B cell (primary cell): ENCODE results near the gene TRIM46. TPM values are rescaled to one million over a fixed set of nuclear protein-coding genes. Genes with fewer than 3 reads are reported as not detected.
"Not testable (repeated sequence)": the region's sequence is repeated elsewhere in the genome, so short reads cannot be mapped to it uniquely, and the experiment has no call there.

ENCODE experiments used
- ATAC-seq: fragments of 200-7000 bp; cut with Tn5 transposase; one replicate; pipeline ENCODE4 v1.10.0; 2021; ENCODE audit warnings: low read depth, mild to moderate bottlenecking, moderate number of reproducible peaks, moderate library complexity
- CTCF ChIA-PET: fragments of 350-600 bp; sonication (Branson Sonifier 250); formaldehyde crosslinking; loops from one replicate; lab custom pipeline; 2021; ENCODE audit warnings: antibody characterized with exemption, inconsistent platforms; lab: Charles Lee
- POLR2A ChIA-PET: fragments of 350-600 bp; sonication (Branson Sonifier 250); formaldehyde crosslinking; loops from one replicate; lab custom pipeline; 2021; ENCODE audit warnings: antibody characterized with exemption; lab: Charles Lee
- DNase-seq: peaks from one replicate; pipeline ENCODE4 v3.0.0; 2013
- H2AFZ ChIP-seq: 2 replicates; pipeline ENCODE4 v1.6.1; 2012; ENCODE audit warnings: mild to moderate bottlenecking, low read depth, low read length; ENCODE audit not compliant: insufficient read depth, poor library complexity, severe bottlenecking
- H3K27ac ChIP-seq, 2 donors: 1 replicate in 1 of 2; 2 replicates in 1 of 2; pipeline ENCODE4 v1.5.1; 2012 to 2013; ENCODE audit warnings: low read length in 2 of 2, mild to moderate bottlenecking in 2 of 2, moderate library complexity in 1 of 2
- H3K27me3 ChIP-seq, 4 experiments: fragments of 200-600 bp in 1 of 4; sonication (generic) in 1 of 4; replicated peaks in 1 of 4; 1 replicate in 2 of 4; 2 replicates in 2 of 4; pipeline versions ENCODE4 v1.6.1 to v1.7.0; 2013 to 2016; ENCODE audit warnings: low read length in 3 of 4, mild to moderate bottlenecking in 2 of 4, mixed read lengths in 1 of 4, moderate library complexity in 1 of 4; ENCODE audit not compliant: insufficient read depth in 4 of 4, control insufficient read depth in 3 of 4; ENCODE audit errors: control extremely low read depth in 1 of 4
- H3K36me3 ChIP-seq, 2 experiments: replicated peaks in 1 of 2; 1 replicate in 1 of 2; 2 replicates in 1 of 2; pipeline versions ENCODE4 v1.6.1 to v1.7.1; 2013; ENCODE audit warnings: low read length in 1 of 2; ENCODE audit not compliant: insufficient read depth in 2 of 2, control insufficient read depth in 1 of 2; ENCODE audit errors: control extremely low read depth in 1 of 2, extremely low read depth in 1 of 2
- H3K4me1 ChIP-seq, 2 donors: fragments of 200-600 bp in 1 of 2; sonication (generic) in 1 of 2; 1 replicate in 1 of 2; 2 replicates in 1 of 2; pipeline versions ENCODE4 v1.5.1 to v1.6.1; 2013 to 2017; ENCODE audit warnings: low read length in 2 of 2; ENCODE audit not compliant: control insufficient read depth in 2 of 2, insufficient read depth in 2 of 2
- H3K4me2 ChIP-seq: replicated peaks from 2 replicates; pipeline ENCODE3; 2012; ENCODE audit warnings: mild to moderate bottlenecking, low read depth, low read length; ENCODE audit not compliant: poor library complexity, severe bottlenecking
- H3K4me3 ChIP-seq, 5 experiments: fragments of 200-600 bp in 1 of 5; sonication (generic) in 1 of 5; 1 replicate in 3 of 5; 2 replicates in 2 of 5; pipeline versions ENCODE4 v1.5.1 to v1.7.0; 2011 to 2016; ENCODE audit warnings: low read length in 4 of 5, mild to moderate bottlenecking in 4 of 5, low read depth in 2 of 5, control low read depth in 1 of 5, moderate library complexity in 1 of 5; ENCODE audit not compliant: insufficient read depth in 1 of 5; ENCODE audit errors: control extremely low read depth in 1 of 5, extremely low read depth in 1 of 5
- H3K79me2 ChIP-seq: fragments of 200-600 bp; sonication (generic); one replicate; pipeline ENCODE4 v1.6.0; 2016; ENCODE audit warnings: low read length; ENCODE audit not compliant: control insufficient read depth, insufficient read depth
- H3K9ac ChIP-seq: fragments of 200-600 bp; sonication (generic); 2 replicates; pipeline ENCODE4 v1.6.1; 2017; ENCODE audit warnings: mild to moderate bottlenecking, low read length, moderate library complexity
- H3K9me3 ChIP-seq, 3 donors: one replicate each; pipeline versions ENCODE4 v1.6.1 to v1.7.1; 2013; ENCODE audit warnings: low read length in 2 of 3; ENCODE audit not compliant: control insufficient read depth in 2 of 3, insufficient read depth in 1 of 3; ENCODE audit errors: control extremely low read depth in 1 of 3
- H4K20me1 ChIP-seq: 2 replicates; pipeline ENCODE4 v1.6.0; 2012; ENCODE audit warnings: mild to moderate bottlenecking, low read length; ENCODE audit not compliant: insufficient read depth, control insufficient read depth, poor library complexity, severe bottlenecking
- H3K27ac Mint-ChIP-seq: one replicate; pipeline ENCODE4 v1.8.0; 2021; ENCODE audit warnings: mixed read lengths
- H3K27me3 Mint-ChIP-seq: one replicate; pipeline ENCODE4 v1.8.0; 2021; ENCODE audit warnings: mixed read lengths
- H3K4me1 Mint-ChIP-seq: one replicate; pipeline ENCODE4 v1.8.0; 2021; ENCODE audit warnings: mixed read lengths
- H3K4me3 Mint-ChIP-seq: one replicate; pipeline ENCODE4 v1.8.0; 2021; ENCODE audit warnings: mixed read lengths
- H3K9me3 Mint-ChIP-seq: one replicate; pipeline ENCODE4 v1.8.0; 2022; ENCODE audit warnings: mixed read lengths; ENCODE audit not compliant: insufficient read depth
- CTCF ChIP-seq: fragments of 200-600 bp; IDR thresholded peaks from one replicate; pipeline ENCODE4 v1.8.0; 2022; ENCODE audit warnings: antibody characterized with exemption, mild to moderate bottlenecking
- EZH2 ChIP-seq: IDR thresholded peaks from 2 replicates; pipeline ENCODE4 v1.6.1; 2012; ENCODE audit warnings: borderline replicate concordance, low read depth, mild to moderate bottlenecking, moderate library complexity, low read length; ENCODE audit not compliant: insufficient read depth, poor library complexity, severe bottlenecking
- WGBS: methylation state at CpG from one replicate; pipeline ENCODE4 v1.1.5; 2013; ENCODE audit warnings: missing lambda C conversion rate; ENCODE audit not compliant: insufficient coverage; 5-methylcytosine and 5-hydroxymethylcytosine counted together
- intact Hi-C: fragments of 100-400 bp; cut with micrococcal nuclease; formaldehyde crosslinking; loops from one replicate; pipeline ENCODE4 v1.10.0; 2022
- polyA plus RNA-seq: library from polyadenylated mRNA; depleted of rRNA; stranded (reverse); fragments of >200 nt; gene quantifications from 2 replicates; pipeline ENCODE4 v1.2.3, GENCODE V29; 2012
- total RNA-seq, 2 donors: library from RNA; stranded (reverse); fragments of 120-200 nt in 1 of 2; gene quantifications; 1 replicate in 1 of 2; 2 replicates in 1 of 2; pipeline versions ENCODE4 v1.2.3 to v1.2.4, GENCODE V29; 2013 to 2022

TRIM46 gene
- total and polyA plus RNA-seq, 2 donors (not counting 1 experiment from before 2014, with no cell fraction given), result 2.6 to 3.4 TPM

GRCh38 chr1:155220211-155220965, 46.7 kb downstream of the TRIM46 start:
- ChIA-PET CTCF (interaction anchor here (1.6 kb wide), 1 partner anchor 13 kb away, joined by 7 read pairs; the partner anchor contains the start of gene THBS3), POLR2A (interaction anchor here (0.8 to 1.3 kb wide), 2 partner anchors 11 to 13 kb away, joined by 3 to 6 read pairs; no protein-coding TSS in a partner anchor)
- H3K27me3 Mint-ChIP-seq, H3K4me2 ChIP-seq, H4K20me1 ChIP-seq, H3K9me3 ChIP-seq, H3K4me3 Mint-ChIP-seq, H3K27ac Mint-ChIP-seq, H3K36me3 ChIP-seq, H3K27me3 ChIP-seq, H3K4me3 ChIP-seq, H3K27ac ChIP-seq, H2AFZ ChIP-seq, H3K9me3 Mint-ChIP-seq, DNase-seq, ATAC-seq, H3K9ac ChIP-seq, H3K79me2 ChIP-seq, intact Hi-C loops: not testable (repeated sequence)
- peaks cover 27% of the 10 kb centered on the region for H3K4me1 Mint-ChIP-seq
- WGBS, result 95% methylated on average over 3 of the region's 10 CpGs
- H3K4me1 ChIP-seq, result peaks cover 30 to 37% of the 10 kb centered on the region in 2 donors

GRCh38 chr1:155223047-155223446, 49.4 kb downstream of the TRIM46 start:
- CTCF ChIA-PET, result interaction anchor here (1.0 to 6.9 kb wide), 7 partner anchors 15 to 54 kb away, joined by 4 to 189 read pairs (median 10); partner anchors contain the start of genes KRTCAP2, MTX1, THBS3 and TRIM46
- 0% methylated on average over 4 of the region's 7 CpGs for WGBS

GRCh38 chr1:155225404-155225759, 51.7 kb downstream of the TRIM46 start:
- H4K20me1 ChIP-seq, H3K36me3 ChIP-seq, H3K9me3 Mint-ChIP-seq, ATAC-seq, H3K9ac ChIP-seq, H3K4me3 Mint-ChIP-seq, H3K9me3 ChIP-seq, H3K4me3 ChIP-seq, H3K27me3 ChIP-seq, H2AFZ ChIP-seq, DNase-seq, H3K79me2 ChIP-seq, H3K27me3 Mint-ChIP-seq: not testable (repeated sequence)
- peak overlapping the region; percentile 94 for H3K4me2 ChIP-seq
- intact Hi-C loops, result loop anchor here (5.0 kb wide), 1 partner anchor 33 kb away; no protein-coding TSS in a partner anchor
- peaks cover 46% of the 10 kb centered on the region for H3K4me1 Mint-ChIP-seq
- WGBS, result 88% methylated on average over 3 of the region's 8 CpGs
- H3K27ac ChIP-seq, result peak overlapping the region in 1 of 2 donors; percentile 70
- ChIA-PET CTCF (interaction anchor here (0.8 to 6.9 kb wide), 10 partner anchors 18 to 383 kb away, joined by 3 to 189 read pairs (median 12); partner anchors contain the start of genes KRTCAP2, MTX1, THBS3 and TRIM46), POLR2A (interaction anchor here (5.9 kb wide), 1 partner anchor 17 kb away, joined by 47 read pairs; the partner anchor contains the start of genes MTX1 and THBS3)
- H3K4me1 ChIP-seq, result peaks cover 46 to 61% of the 10 kb centered on the region in 2 donors
- H3K27ac Mint-ChIP-seq, result peak overlapping the region; percentile 79

More at GRCh38 chr1:155223047-155223446, 49.4 kb downstream of the TRIM46 start:
- DNase-seq (peak; percentile 47), ATAC-seq (no peak)
- peaks cover 49% of the 10 kb centered on the region for H3K4me1 Mint-ChIP-seq
- H3K9me3 ChIP-seq, result no peaks in the 10 kb centered on the region
- POLR2A ChIA-PET, result interaction anchor here (0.6 to 5.9 kb wide), 3 partner anchors 15 to 38 kb away, joined by 3 to 47 read pairs (median 6); partner anchors contain the start of genes MTX1 and THBS3
- no peaks in the 10 kb centered on the region for H3K36me3 ChIP-seq
- H3K79me2 ChIP-seq, result peaks cover 4% of the 10 kb centered on the region
- H3K4me1 ChIP-seq, result peaks cover 45 to 59% of the 10 kb centered on the region in 2 donors
- peak overlapping the region; percentile 88 for H3K27ac Mint-ChIP-seq
- H3K27me3 ChIP-seq, result no peaks in the 10 kb centered on the region
- H4K20me1 ChIP-seq, result no peaks in the 10 kb centered on the region
- TF ChIP-seq CTCF (no peak), EZH2 (no peak)
- intact Hi-C loops, result no loop called here
- H3K9me3 Mint-ChIP-seq, result no peaks in the 10 kb centered on the region
- H3K9ac ChIP-seq, result no peak overlapping the region
- H3K4me2 ChIP-seq, result peak overlapping the region; percentile 52
- H2AFZ ChIP-seq, result no peak overlapping the region
- H3K27me3 Mint-ChIP-seq, result no peaks in the 10 kb centered on the region
- H3K4me3 ChIP-seq, result no peak overlapping the region
- peak overlapping the region in 1 of 2 donors; percentile 32 for H3K27ac ChIP-seq
- H3K4me3 Mint-ChIP-seq, result peak overlapping the region; percentile 52
